ENCODE measurements around the gene NOL4L.

Gene NOL4L

DNA sequence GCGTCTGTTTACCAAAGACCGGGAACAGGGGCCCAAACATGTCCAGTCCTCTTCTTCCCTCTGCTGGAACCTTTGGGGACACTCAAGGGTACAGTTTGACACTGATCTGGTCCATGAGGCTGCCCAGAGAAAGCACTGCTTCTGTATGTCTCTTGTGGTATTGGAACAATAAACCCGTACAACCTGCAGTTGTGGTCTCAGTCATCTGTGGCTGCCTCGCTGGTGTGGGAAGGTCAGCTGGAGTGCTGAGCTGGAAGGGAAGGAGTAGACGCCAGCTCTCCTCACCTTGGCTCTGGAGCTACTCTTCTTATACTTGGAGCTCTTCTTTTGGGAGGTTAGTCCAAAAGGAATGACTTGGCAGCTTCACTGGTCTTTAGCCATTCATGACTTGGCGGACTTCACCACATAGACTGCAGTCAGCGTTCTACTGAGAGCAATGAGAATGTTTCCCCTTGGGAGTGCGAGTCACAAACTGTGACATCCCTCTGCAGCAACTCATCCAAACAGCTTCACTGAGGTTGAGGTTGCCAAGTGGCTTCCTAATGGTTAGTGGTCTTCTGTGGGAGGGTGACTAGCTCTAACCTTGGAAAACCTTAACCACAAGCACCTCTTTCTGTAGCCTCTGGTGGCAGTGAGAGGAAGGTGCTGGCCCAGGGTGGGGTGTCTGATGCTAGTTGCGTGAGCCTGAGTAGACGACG, 145.9 kb downstream of the NOL4L start:
- DNase-seq: no peak

DNA sequence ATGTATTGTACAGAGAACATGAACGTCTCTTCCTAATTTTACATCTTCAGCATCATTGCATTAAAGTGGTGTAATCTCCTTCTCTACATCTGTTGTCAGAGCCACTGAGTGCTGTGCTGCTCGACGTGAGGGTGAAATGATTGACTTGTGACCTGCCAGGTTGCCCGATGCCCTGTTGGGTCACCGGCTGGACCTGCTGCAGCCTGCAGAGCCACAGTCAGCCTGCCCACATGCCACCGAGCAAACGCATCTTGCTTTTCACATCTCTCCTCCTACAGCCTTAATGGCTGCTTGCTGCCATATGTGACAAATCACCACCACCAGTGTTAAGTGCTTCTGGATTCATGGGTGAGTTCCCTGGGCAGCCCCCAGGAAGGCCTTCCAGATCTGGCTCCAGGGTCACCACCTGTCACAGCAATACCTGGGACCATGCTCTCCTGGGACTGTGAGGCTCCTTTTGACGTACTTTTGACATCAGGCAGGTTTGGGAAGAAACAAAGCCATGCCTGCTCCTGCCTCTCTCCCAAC, 146.7 kb downstream of the NOL4L start:
- DNase-seq: no peak

DNA sequence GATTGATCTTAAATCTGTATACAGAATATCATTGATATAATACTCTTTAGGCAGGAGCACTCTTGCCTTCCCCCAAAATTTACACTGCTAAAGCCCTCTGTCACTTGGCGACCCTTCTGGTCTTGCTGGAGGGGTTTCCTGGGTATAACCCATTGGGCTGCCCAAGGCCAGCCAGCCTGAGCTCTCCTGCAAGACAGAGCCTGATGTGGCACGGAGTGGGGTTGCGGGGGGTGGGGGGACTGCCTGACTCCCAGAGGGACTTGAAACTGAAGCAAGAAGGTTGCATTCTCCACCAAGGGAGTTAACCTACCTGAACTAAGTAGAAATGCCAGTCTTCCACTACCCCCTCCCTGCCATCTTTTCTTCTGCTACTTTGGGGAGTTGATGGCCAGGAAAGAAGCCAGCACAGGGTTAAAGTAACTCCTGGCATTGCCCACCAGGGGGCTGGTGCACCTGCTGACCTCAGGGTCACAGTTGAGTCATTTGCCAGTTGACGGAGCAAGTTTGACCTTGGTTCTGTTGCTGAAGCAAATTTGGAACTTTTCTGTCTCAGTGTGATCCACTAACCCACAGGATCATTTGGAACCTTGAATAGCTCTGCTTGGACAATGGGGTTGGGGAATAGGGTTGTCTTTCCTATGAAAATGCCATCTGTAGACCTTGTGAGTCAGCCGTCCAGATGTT, 147.6 kb downstream of the NOL4L start:
- DNase-seq: no peak

DNA sequence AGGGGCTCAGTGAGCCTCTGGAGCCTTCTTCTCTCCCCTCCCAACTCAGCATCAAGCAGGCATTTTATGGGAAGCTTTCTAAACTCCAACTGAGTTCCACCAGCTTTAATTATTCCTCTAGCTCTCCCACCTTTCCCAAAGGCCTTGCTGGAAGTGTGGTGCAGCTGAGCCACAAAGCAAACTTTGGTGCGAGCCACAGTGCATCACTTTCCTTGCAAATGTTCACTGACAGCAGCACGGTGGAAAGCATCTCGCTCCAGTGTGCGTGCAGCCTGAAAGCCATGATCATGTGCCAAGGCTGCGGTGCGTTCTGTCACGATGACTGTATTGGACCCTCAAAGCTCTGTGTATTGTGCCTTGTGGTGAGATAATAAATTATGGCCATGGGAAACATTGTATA, 148.2 kb downstream of the NOL4L start:
- no peak for DNase-seq

DNA sequence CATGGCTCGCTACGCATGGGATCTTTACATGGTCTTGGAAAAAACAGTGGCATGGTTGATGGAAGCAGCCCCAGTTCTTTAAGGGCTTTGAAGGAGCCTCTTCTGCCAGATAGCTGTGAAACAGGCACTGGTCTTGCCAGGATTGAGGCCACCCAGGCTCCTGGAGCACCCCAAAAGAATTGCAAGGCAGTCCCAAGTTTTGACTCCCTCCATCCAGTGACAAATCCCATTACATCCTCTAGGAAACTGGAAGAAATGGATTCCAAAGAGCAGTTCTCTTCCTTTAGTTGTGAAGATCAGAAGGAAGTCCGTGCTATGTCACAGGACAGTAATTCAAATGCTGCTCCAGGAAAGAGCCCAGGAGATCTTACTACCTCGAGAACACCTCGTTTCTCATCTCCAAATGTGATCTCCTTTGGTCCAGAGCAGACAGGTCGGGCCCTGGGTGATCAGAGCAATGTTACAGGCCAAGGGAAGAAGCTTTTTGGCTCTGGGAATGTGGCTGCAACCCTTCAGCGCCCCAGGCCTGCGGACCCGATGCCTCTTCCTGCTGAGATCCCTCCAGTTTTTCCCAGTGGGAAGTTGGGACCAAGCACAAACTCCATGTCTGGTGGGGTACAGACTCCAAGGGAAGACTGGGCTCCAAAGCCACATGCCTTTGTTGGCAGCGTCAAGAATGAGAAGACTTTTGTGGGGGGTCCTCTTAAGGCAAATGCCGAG, 148.8 kb downstream of the NOL4L start:
- no peak for DNase-seq

DNA sequence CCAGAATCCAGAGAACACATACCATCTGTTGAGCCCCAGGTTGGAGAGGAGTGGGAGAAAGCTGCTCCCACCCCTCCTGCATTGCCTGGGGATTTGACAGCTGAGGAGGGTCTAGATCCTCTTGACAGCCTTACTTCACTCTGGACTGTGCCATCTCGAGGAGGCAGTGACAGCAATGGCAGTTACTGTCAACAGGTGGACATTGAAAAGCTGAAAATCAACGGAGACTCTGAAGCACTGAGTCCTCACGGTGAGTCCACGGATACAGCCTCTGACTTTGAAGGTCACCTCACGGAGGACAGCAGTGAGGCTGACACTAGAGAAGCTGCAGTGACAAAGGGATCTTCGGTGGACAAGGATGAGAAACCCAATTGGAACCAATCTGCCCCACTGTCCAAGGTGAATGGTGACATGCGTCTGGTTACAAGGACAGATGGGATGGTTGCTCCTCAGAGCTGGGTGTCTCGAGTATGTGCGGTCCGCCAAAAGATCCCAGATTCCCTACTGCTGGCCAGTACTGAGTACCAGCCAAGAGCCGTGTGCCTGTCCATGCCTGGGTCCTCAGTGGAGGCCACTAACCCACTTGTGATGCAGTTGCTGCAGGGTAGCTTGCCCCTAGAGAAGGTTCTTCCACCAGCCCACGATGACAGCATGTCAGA, 149.6 kb downstream of the NOL4L start:
- DNase-seq: no peak

DNA sequence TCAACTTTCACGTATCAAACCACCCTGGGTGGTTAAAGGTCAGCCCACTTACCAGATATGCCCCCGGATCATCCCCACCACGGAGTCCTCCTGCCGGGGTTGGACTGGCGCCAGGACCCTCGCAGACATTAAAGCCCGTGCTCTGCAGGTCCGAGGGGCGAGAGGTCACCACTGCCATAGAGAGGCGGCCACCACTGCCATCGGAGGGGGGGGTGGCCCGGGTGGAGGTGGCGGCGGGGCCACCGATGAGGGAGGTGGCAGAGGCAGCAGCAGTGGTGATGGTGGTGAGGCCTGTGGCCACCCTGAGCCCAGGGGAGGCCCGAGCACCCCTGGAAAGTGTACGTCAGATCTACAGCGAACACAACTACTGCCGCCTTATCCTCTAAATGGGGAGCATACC, 150.7 kb downstream of the NOL4L start:
- no peak for DNase-seq

DNA sequence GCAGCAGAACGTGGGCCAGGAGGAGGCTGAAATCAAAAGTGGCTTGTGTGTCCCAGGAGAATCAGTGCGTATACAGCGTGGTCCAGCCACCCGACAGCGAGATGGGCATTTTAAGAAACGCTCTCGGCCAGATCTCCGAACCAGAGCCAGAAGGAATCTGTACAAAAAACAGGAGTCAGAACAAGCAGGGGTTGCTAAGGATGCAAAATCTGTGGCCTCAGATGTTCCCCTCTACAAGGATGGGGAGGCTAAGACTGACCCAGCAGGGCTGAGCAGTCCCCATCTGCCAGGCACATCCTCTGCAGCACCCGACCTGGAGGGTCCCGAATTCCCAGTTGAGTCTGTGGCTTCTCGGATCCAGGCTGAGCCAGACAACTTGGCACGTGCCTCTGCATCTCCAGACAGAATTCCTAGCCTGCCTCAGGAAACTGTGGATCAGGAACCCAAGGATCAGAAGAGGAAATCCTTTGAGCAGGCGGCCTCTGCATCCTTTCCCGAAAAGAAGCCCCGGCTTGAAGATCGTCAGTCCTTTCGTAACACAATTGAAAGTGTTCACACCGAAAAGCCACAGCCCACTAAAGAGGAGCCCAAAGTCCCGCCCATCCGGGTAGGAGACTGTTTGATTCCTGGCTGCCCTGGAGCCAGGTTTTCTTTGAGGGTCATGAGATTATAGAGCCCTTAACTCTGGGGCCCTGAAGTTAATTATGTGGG, 151.7 kb downstream of the NOL4L start:
- no peak for DNase-seq

DNA sequence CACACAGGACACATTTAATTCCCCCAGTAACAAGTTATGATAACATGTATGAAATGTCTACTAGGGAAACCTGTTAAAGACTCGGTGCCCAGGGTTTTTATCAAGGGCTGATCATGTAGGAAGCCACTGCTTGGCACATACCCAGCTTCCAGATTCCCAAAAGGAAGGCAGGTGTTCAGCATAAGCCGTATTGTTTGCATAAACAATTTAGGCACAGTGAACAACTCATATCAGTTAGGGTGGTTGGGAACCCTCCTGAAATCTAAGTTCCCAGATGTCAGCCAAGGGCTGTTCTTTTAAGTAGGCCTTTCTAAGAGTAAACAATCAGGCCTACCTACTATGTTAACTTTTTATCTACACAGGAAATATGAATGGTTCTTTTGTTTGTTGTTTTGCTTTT, 152.9 kb downstream of the NOL4L start:
- DNase-seq: no peak

DNA sequence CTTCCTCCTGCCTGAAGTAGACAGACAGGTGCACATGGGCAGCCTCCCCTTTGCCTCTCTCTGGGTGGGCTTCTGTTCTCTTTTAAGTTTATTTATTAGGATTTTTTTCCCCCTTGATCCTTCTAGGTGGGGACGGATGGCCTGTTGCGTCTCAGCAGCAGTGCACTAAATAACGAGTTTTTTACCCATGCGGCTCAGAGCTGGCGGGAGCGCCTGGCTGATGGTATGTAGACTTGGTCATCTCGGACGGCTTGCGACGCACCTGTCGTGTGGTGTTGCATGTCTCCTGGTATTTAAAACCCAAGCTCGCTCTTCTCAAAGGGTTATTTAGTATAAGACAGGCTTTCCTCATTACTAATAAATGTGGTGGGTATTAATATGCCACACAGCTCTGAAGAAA, 153.7 kb downstream of the NOL4L start:
- DNase-seq: no peak

DNA sequence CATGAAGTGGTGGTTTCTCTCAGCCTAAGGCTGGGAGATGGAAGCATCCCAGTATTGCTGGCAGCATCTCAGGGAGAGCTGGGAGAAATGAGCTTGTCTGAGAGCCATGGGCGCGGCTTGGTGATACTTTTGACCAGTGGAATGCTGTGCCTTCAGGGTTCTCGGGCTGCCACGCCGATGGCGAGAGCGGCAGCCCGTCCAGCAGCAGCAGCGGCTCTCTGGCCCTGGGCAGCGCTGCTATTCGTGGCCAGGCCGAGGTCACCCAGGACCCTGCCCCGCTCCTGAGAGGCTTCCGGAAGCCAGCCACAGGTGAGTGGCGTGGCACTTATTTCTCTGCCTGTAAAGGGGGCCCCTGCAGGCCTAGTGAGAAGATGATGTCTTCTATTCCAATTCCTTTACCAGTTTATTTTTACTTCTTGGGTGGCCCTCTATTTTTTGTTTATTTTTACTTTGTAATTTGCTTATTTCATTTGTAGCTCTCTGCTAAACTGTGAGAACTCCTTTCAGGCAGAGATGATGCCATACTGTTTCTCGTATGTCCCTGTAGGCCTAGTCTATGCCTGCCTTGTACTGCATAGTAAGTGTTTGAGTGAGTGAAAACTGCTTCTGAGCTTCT, 155.3 kb downstream of the NOL4L start:
- DNase-seq: no peak

DNA sequence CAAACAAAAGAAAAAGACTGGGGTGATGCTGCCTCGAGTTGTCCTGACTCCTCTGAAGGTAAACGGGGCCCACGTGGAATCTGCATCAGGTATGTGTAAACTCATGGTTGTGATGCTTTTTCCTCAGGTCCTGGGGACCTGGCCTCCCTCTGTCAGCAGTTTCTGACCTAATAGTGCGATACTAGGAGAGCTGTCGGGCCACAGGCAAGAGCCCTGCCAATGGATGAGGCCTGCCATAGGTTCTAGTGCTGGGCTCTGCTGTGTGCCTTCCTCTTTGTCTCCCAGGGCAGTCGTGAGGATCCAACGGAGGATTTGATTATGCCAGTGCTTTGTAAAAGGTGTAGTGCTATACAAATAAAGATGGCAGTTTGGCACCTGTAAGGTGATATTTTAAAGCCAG, 155.8 kb downstream of the NOL4L start:
- no peak for DNase-seq

DNA sequence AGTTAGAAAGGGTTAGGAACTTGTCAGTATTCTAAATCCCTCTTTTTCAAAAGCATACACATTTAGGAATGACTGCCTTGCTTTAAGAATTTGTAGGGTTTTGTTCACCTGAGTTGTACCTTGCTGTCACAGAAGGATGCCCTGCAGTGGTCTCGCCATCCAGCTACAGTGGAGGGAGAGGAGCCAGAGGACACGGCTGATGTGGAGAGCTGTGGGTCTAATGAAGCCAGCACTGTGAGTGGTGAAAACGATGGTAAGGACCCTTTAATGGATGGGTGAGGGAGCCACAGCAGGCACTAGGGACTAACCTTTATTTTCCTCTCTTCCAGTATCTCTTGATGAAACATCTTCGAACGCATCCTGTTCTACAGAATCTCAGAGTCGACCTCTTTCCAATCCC, 157.1 kb downstream of the NOL4L start:
- no peak for DNase-seq

DNA sequence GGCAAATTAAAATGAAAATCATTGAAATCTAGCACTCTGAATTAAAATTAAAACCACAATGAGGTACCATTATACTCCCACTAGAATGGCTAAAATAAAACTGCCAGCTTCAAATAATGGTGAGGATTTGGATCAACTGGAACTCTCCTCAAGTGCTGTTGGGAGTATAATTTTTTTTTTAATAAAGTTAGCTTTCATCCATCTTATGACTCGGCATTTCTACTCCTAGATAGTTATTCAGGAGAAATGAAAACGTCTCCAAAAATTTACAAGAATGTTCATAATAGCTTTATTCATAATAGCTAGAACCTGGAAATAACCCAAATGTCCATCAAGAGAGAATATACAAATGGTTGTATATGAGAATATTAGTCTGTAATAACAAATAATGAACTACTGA, 163.8 kb downstream of the NOL4L start:
- DNase-seq: no peak

DNA sequence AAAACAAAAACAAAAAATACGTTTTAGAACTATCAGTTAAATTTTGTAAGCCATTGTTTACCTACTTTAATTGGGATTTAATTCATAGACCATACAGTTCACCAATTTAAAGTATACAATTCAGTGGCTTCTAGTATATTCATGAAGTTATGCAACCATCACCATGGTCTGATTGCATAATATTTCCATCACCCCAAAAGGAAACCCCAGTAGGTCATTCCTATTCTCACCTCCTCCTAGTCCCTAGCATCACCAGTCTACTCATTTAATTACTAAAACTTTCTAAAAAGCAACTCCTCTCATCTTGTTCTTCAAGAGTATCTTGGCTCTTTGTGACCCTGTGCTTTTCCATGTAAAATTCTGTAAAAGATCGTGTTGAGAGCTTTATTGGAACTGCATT, 166.8 kb downstream of the NOL4L start:
- no peak for DNase-seq

DNA sequence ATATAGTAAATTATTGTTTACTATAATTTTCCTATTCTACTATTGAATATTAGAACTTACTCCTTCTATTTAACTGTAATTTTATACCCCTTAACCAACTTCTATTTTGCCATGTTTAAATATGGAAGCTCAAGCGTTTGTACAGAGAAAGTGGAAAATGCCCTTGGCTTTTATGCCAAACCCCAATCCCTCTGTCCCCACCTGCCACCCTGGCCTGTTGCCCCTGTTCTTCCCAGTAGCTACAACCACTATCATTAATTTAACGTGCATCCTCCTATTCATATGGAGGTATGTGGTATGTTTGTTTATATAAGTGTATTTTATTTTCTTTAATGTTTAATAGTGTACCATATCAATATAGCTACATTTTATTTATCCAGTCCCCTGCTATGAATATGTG, 168.9 kb downstream of the NOL4L start:
- DNase-seq: no peak

DNA sequence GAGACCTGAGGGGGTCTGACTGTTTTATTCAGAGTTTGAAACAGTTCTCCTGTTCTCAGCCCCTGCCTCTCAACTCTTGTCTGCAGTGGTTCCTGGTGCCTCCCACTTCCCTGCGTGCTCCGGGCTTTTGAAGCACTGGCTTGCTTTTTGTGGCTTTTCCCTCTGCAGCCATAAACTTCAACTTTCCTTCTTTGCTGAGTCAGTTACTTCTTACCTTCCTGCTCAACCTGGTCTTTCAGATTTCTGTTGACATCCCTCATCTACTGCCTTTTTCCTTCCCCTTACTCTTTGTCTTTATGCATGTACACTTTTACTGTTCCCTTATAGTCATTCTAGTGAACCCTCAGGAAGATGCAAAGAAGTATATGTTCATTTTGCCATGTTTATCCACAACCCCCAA, 169.6 kb downstream of the NOL4L start:
- DNase-seq: no peak

DNA sequence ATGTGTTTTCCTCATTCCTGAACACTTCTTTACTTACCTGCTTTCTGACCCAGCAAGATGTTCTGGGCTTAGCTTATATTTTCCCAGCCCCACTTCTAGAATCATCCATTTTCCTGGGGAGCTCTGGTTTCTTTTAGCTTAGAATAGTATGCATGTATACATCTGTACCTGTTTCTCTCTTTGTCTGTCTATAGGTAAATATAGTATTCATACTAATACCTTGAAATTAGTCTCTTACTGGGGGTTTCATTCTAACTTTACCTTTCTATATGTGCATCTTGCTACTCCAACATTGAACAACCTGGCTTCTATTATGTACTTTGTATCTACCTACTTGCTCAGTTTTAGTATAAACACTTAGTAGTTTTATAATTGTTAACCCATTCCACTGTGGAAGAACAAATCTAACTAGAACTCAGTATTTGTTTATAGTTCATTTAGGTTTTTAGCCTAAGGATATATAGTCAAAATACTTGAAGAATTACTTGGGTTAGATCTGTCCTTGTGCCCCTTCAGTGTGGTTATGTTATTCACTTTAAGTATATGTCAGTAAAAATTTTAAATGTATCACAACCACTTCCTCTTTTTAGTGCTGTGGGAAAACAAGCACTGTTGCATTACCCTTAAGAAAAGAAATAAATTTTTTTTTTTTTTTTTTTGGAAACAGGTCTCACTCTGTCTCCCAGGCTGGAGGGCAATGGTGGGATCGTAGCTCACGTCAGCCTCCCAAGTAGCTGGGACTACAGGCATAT, 173.0 kb downstream of the NOL4L start:
- no peak for DNase-seq

DNA sequence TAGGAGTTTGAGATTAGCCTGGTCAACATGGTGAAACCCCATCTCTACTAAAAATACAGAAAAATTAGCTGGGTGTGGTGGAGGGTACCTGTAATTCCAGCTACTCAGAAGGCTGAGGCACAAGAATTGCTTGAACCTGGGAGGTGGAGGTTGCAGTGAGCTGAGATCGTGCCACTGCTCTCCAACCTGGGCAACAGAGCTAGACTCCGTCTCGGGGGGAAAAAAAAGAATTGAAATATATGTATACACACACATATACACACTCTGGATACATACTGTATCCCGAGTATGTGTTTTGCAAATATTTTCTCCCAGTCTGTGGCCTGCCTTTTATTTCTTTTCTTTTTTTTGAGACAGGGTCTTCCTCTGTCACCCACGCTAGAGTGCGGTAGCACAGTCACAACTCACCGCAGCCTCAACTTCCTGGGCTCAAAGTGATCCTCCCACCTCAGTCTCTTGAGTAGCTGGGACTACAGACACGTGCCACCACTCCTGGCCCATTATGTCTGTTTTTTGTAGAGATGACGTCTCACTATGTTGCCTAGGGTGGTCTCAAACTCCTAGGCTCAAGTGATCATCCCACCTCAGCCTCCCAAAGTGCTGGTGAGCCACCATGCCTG, 177.9 kb downstream of the NOL4L start:
- DNase-seq: peak; percentile 33

DNA sequence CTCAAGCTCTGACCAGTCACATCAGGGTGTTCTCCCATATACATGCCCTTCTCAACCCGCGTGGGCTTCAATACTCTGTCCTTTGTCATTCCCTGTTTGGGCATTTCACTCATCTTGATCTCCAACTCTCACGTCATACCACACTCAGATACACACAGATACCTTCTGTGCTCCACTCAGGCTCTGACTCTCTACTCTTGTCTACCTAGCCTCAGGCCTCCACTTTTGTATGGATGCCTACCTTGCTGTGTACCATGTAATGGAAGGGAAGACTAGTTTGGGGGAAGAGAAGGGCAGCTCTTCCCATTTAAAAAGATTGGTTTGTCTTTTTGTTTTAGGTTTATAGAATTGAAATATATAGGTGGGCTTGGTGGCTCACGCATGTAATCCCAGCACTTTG, 178.4 kb downstream of the NOL4L start:
- no peak for DNase-seq

DNA sequence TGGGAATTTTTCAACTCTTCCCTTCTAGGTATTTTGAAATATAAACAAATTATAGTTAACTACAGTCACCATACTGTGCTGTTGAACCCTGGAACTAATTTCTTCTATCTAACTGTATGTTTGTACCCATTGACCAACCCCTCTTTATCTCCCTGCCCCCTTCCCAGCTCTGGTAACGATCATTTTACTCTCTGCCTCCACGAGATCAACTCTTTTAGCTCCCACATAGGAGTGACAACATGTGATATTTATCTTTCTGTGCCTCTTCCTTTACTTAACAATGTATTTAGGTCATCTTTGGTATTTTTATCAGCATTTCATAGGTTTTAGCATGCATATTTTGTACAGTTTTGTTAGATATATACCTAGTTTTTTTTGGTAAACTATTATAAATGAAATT, 181.1 kb downstream of the NOL4L start:
- DNase-seq: no peak

Measured in stimulated activated CD4-positive, alpha-beta T cell treated with anti-CD3 and anti-CD28 coated beads, Interleukin-12 subunit alpha, Interleukin-12 subunit beta, amount 100 ng/mL, for 4 hours (primary cell).